GM18909 (cell line): ENCODE measurements around the gene TNS1.

Source experiments
- ATAC-seq: cut with Tn5 transposase; IDR thresholded peaks from one replicate; pipeline ENCODE4 v1.9.1; 2021; ENCODE audit warnings: mild to moderate bottlenecking; ENCODE audit not compliant: unreplicated experiment, poor library complexity

Gene TNS1

GRCh38 chr2:217773539-217773938 is 229.3 kb downstream of the TNS1 start:
- ATAC-seq = no peak

GRCh38 chr2:217766356-217766755 is 236.4 kb downstream of the TNS1 start:
- ATAC-seq = no peak

DNA sequence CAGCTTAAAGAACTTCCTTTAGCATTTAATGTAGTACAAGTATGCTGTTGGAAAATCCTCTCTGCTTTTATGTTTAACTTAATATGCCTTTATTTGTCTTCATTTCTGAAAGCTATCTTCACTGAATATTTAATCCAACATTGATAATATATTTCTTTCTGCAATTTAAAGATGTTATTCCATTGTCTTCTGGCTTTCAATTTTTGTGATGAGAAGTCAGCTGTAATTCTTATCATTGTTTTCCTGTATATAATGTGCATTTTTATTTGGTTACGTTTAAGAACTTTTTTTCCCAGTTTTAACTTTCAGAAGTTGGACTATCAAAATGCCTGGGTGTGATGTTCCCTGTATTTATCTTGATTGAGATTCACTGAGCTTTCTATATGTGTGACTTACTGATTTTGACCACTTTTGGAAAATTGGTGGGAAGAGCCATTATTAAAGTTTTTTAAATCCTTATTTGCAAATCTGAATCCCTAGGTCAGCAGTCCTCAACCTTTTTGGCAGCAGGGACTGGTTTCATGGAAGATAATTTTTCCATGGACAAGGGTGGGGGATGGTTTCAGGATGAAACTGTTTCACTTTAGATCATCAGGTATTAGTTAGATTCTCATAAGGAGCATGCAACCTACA is 241.0 kb downstream of the TNS1 start:
- no peak for ATAC-seq

DNA sequence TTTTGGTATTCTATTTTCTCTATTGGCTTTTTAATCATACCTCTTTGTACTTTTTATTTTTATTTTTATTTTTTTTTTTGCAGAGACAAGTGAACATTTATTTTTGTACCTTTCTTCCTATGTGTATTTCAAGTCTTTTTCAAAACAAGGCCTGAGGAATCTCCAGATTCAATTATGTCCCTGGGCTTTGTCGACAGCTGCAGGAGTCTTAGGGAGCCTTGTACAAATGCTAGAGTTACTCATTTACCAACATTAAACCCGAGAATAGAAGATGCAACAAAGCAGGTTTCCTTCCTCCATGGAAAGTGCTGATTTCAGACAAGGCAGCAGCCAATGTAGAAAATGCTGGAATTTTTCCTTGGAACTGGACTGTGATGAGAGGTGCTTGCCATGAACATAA is 242.8 kb downstream of the TNS1 start:
- no peak for ATAC-seq

DNA sequence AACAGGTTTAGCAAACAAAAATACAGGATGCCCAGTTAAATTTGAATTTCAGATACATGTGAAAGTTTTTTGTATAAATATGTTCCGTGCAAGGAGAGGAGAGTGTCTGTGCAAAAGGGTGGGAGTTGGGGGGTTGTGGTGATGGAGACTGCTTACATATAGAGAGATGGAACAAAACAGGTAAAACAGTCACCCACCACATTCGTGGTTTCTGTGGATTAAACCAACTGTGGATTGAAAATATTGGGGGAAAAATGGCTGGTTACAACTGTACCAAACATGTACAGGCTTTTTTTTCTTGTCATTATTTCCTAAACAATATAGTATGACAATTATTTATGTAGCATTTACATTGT is 245.7 kb downstream of the TNS1 start:
- no peak for ATAC-seq

- ATAC-seq = peak; percentile 46
These were observed 246.3 kb downstream of the TNS1 start for GRCh38 chr2:217756375-217757107.

DNA sequence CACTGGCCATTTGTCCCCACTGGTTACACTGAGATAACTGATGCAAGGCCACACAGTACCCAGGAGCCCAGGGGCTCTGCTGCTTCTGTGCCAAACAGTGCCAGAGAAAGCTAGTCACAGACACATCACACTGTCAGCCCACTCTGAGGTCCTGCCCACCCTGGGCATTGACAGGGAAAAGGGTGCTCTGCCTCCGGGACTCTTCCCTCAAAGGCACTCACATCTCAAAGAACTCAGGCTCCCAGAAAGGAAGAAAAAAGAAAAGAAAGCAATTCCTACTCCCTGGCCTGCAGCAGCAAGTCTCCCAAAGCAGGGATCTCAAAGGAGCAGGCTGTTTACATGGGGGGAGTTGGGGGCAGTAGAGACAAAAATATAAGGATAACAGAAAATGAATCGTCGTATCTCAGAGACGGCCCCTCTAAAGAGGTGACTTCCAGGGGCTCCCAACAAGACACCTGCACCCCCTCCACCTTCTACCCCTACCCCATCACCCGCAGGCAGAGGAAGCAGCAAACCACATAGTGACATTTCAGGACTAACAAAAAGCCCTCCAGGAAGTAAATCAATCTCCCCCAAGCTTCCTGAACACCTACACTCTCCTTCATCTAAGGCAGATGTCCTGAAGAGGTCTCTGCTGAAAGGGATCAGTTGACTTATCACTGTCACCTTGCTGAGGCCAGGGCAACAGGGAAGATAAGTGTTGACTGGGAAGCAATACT is 247.6 kb downstream of the TNS1 start:
- no peak for ATAC-seq

- ATAC-seq = no peak
These were observed 249.2 kb downstream of the TNS1 start for GRCh38 chr2:217753460-217754200.

DNA sequence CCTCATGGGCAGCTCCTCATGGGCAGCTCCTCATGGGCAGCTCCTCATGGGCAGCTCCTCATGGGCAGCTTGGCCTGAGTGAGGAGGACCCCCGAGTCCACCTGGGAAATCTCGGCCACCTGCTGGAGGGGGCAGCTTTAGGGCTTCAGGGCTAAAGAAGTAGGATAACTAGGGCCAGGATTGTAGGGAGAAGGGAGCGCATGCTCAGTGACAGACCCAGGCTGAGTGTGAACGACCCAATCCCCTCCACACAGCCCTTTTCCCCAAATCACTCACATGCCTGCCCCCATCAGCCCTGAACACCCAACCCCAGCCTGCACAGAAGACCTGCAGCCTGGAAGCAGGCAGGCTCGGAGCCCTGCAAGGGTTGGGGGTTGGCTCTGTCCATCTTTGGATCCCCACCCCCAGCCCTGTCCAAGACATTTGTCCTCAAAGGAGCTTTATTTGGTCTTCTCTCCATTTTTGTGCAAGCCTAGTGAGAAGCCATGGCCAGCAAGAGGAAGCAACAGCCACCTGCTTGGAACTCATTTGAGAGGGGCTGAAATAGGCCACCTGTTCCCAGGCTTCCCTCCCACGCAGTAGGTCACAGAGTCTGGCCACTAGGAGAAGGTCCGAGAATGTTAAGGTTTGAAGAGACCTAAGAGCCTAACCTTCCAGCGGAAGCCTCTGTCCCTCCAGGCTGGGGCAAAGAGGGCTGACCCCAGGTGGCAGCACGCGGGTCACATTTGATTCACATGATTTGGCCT is 249.9 kb downstream of the TNS1 start:
- no peak for ATAC-seq

DNA sequence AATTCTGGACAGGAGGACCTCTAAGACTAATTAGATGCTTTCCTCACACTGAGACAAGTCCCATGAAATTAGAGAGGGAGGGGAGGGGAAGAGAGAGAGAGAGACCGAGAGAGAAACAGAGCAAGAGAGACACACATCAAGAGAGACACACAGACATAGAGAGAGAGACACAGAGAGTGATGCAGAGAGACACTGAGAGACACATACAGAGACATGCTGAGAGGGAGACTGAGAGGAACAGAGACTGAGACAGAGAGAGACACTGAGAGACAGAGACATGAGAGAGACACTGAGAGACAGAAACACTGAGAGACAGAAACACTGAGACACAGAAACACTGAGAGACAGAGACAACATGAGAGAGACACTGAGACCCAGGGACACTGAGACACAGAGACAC is 250.8 kb downstream of the TNS1 start:
- ATAC-seq = no peak

DNA sequence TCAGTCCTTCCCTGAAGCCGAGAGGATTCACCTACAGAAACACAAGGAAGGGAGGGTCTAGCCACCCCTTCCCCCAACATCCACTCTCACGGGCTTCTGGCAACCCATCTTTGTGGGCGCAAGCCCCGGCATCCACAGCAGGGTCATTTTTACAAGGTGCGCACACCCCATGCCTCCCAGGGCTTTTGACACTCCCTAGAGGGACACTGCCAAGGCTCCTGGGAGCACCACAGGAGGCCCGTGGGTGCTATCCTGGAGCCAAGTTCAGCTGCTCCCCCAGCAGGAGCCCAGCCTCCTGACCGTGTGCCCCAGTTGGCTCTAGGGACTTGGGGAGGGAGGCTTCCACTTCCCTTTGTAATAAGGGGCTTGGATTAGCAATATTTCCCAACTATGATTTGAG is 251.6 kb downstream of the TNS1 start:
- no peak for ATAC-seq
